GM12878 (cell line): ENCODE data around the gene PRRX1. TPM values are rescaled to one million over a fixed set of nuclear protein-coding genes. Genes with fewer than 3 reads are reported as not detected.
A peak's percentile ranks its signal among the peaks of the same experiment; 100 is the strongest.

Experiments used
- ATAC-seq: fragments of 200-7000 bp; cut with Tn5 transposase; 3 replicates; pipeline ENCODE4 v1.9.1; 2020; ENCODE audit warnings: mild to moderate bottlenecking, moderate library complexity
- BruUV-seq: library from RNA; stranded (reverse); fragments of 400-500 nt; replicated peaks from 2 replicates; lab custom pipeline; 2021; lab: Mats Ljungman, UMichigan
- CTCF ChIA-PET: fragments of 300-600 bp; sonication (Branson Sonifier 250); formaldehyde crosslinking; extraction: SDS; loops from one replicate; lab custom pipeline; 2021; ENCODE audit warnings: inconsistent platforms; lab: Yijun Ruan, JAX
- POLR2A ChIA-PET: fragments of 350-600 bp; formaldehyde crosslinking; extraction: SDS; loops from one replicate; lab custom pipeline; 2021; ENCODE audit warnings: inconsistent platforms; lab: Charles Lee
- RAD21 ChIA-PET: fragments of 300-600 bp; sonication (Branson Sonifier 250); formaldehyde crosslinking; loops from one replicate; lab custom pipeline; 2023; ENCODE audit warnings: antibody characterized with exemption; ENCODE audit not compliant: unreplicated experiment; lab: Charles Lee
- SMC1A ChIA-PET: fragments of 300-600 bp; sonication (Branson Sonifier 250); formaldehyde crosslinking; loops from one replicate; lab custom pipeline; 2023; ENCODE audit not compliant: unreplicated experiment, uncharacterized antibody; lab: Charles Lee
- DNase-seq: peaks from one replicate; pipeline ENCODE4 v3.0.0-alpha.2; 2011; ENCODE audit warnings: low read depth, low spot score
- FAIRE-seq: peaks from 3 replicates; lab custom pipeline; 2011; peaks lifted over from hg19 to GRCh38; lab: Jason Lieb, UNC
- H2AFZ ChIP-seq: 2 replicates; pipeline ENCODE4 v1.6.0; 2011; ENCODE audit warnings: low read depth, low read length, control low read depth; ENCODE audit not compliant: control insufficient read depth
- H3K27ac ChIP-seq: 2 replicates; pipeline ENCODE4 v1.5.1; 2011; ENCODE audit warnings: control low read depth; ENCODE audit not compliant: control insufficient read depth, insufficient read depth
- H3K27me3 ChIP-seq, 2 experiments: replicated peaks in 1 of 2; 2 replicates each; pipeline versions ENCODE4 v1.6.0 to v1.6.1; 2011; ENCODE audit warnings: low read length in 1 of 2; ENCODE audit not compliant: control insufficient read depth in 2 of 2, insufficient read depth in 2 of 2
- H3K36me3 ChIP-seq, 2 experiments: 2 replicates each; pipeline ENCODE4 v1.5.1; 2011; ENCODE audit warnings: low read length in 1 of 2; ENCODE audit not compliant: control insufficient read depth in 2 of 2, insufficient read depth in 2 of 2
- H3K4me1 ChIP-seq: 2 replicates; pipeline ENCODE4 v1.6.1; 2011; ENCODE audit warnings: mild to moderate bottlenecking, low read length, moderate library complexity, mixed read lengths; ENCODE audit not compliant: control insufficient read depth, insufficient read depth
- H3K4me2 ChIP-seq: 2 replicates; pipeline ENCODE4 v1.6.0; 2011; ENCODE audit warnings: control low read depth; ENCODE audit not compliant: control insufficient read depth, insufficient read depth
- H3K4me3 ChIP-seq: fragments of 200-600 bp; sonication (generic); 2 replicates; pipeline ENCODE4 v1.5.1; 2016
- H3K79me2 ChIP-seq: 2 replicates; pipeline ENCODE4 v1.6.0; 2011; ENCODE audit warnings: low read length; ENCODE audit not compliant: control insufficient read depth, insufficient read depth
- H3K9ac ChIP-seq: 2 replicates; pipeline ENCODE4 v1.8.0; 2011; ENCODE audit warnings: low read length, control low read depth, mixed read lengths; ENCODE audit not compliant: control insufficient read depth, insufficient read depth
- H3K9me3 ChIP-seq: replicated peaks from 3 replicates; pipeline ENCODE4 v1.5.1; 2011; ENCODE audit warnings: mild to moderate bottlenecking, low read length; ENCODE audit not compliant: control insufficient read depth, insufficient read depth
- H4K20me1 ChIP-seq: 2 replicates; pipeline ENCODE4 v1.6.0; 2011; ENCODE audit not compliant: control insufficient read depth, insufficient read depth
- ASH2L ChIP-seq: fragments of 300-600, 200-600 bp; sonication (generic); IDR thresholded peaks from 2 replicates; pipeline ENCODE4 v1.6.1; 2017; ENCODE audit warnings: low read depth, mild to moderate bottlenecking, borderline replicate concordance
- BCL11A ChIP-seq: IDR thresholded peaks from 2 replicates; pipeline ENCODE4 v1.6.1; 2011; ENCODE audit warnings: low read depth, low read length
- CHD1 ChIP-seq: IDR thresholded peaks from 2 replicates; pipeline ENCODE4 v1.6.1; 2012; ENCODE audit warnings: low read depth, low read length, improper control_type of control experiment
- DPF2 ChIP-seq: fragments of 450-650 bp; IDR thresholded peaks from 2 replicates; pipeline ENCODE4 v1.6.1; 2017; ENCODE audit warnings: mild to moderate bottlenecking
- IKZF1 ChIP-seq: fragments of 450-650 bp; conservative IDR thresholded peaks from 2 replicates; pipeline ENCODE4 v1.6.1; 2017; ENCODE audit warnings: antibody characterized with exemption, mild to moderate bottlenecking
- LARP7 ChIP-seq: fragments of 450-650 bp; IDR thresholded peaks from 2 replicates; pipeline ENCODE4 v1.6.1; 2017; ENCODE audit warnings: mild to moderate bottlenecking
- NFYA ChIP-seq: IDR thresholded peaks from 2 replicates; pipeline ENCODE4 v1.6.1; 2011; ENCODE audit warnings: low read depth, mild to moderate bottlenecking, low read length, improper control_type of control experiment, borderline replicate concordance
- NR2F1 ChIP-seq: fragments of 450-650 bp; conservative IDR thresholded peaks from 2 replicates; pipeline ENCODE4 v1.6.1; 2017; ENCODE audit warnings: mild to moderate bottlenecking
- RUNX3 ChIP-seq: IDR thresholded peaks from 2 replicates; pipeline ENCODE4 v1.6.1; 2012; ENCODE audit warnings: low read length, inconsistent platforms
- STAT3 ChIP-seq: IDR thresholded peaks from 2 replicates; pipeline ENCODE4 v1.6.1; 2011; ENCODE audit warnings: low read depth, low read length, improper control_type of control experiment
- TCF3 ChIP-seq: IDR thresholded peaks from 2 replicates; pipeline ENCODE4 v1.6.1; 2012; ENCODE audit warnings: low read depth, mild to moderate bottlenecking, low read length, borderline replicate concordance; ENCODE audit not compliant: insufficient read depth
- YY1 ChIP-seq: IDR thresholded peaks from 2 replicates; pipeline ENCODE4 v1.6.1; 2011; ENCODE audit warnings: low read depth, mild to moderate bottlenecking, low read length
- ZNF207 ChIP-seq: fragments of 450-650 bp; IDR thresholded peaks from 2 replicates; pipeline ENCODE4 v1.6.1; 2014; ENCODE audit warnings: antibody characterized with exemption, mild to moderate bottlenecking, borderline replicate concordance
- WGBS: methylation state at CpG from one replicate; pipeline ENCODE4 v1.1.6; 2016; ENCODE audit warnings: low lambda C conversion rate; ENCODE audit not compliant: insufficient replicate concordance, insufficient coverage; ENCODE audit errors: missing lambda C conversion rate; 5-methylcytosine and 5-hydroxymethylcytosine counted together
- in situ Hi-C: fragments of 300-500 bp; cut with MboI; formaldehyde crosslinking; loops from 9 replicates; pipeline ENCODE4 v1.14.3; 2018; ENCODE audit warnings: mixed read lengths
- intact Hi-C: fragments of 100-400 bp; cut with micrococcal nuclease; formaldehyde crosslinking; loops from one replicate; pipeline ENCODE4 v1.14.2; 2022; ENCODE audit not compliant: unreplicated experiment
- polyA plus RNA-seq, 11 experiments: library from polyadenylated mRNA; depleted of rRNA in 4 of 11; unstranded in 6 of 11; stranded (reverse) in 5 of 11; fragments of >200 nt; fragmentation: Nextera tagmentation in 4 of 11; fragmentation: Illumina TruSeq in 1 of 11; extraction: Ambion mirVana in 4 of 11; extraction: Trizol in 1 of 11; gene quantifications; 1 replicate in 1 of 11; 2 replicates in 10 of 11; pipeline versions ENCODE4 v1.2.1 to v1.2.3, GENCODE V29; 2011 to 2016; ENCODE audit warnings: inconsistent platforms in 2 of 11, missing spikeins in 2 of 11, low read depth in 1 of 11
- total RNA-seq, 4 experiments: library from RNA; depleted of rRNA in 3 of 4; stranded (reverse); fragments of >200 nt in 3 of 4; fragmentation: Illumina TruSeq in 1 of 4; extraction: Trizol in 1 of 4; gene quantifications; 2 replicates each; pipeline versions ENCODE4 v1.2.1 to v1.2.3, GENCODE V29; 2013 to 2021
- TF ChIP-seq, protein P1 (sequence below): fragments of 450-650 bp; formaldehyde crosslinking; IDR thresholded peaks from 2 replicates; pipeline ENCODE4 v1.4.0; 2022; ENCODE audit warnings: mild to moderate bottlenecking, moderate library complexity
- TF ChIP-seq, protein P2 (sequence below): IDR thresholded peaks from 2 replicates; pipeline ENCODE4 v1.6.1; 2012; ENCODE audit warnings: mild to moderate bottlenecking, low read depth, low read length
- TF ChIP-seq, protein P3 (sequence below): fragments of 450-650 bp; IDR thresholded peaks from 2 replicates; pipeline ENCODE4 v1.6.1; 2017; ENCODE audit warnings: low read depth, mild to moderate bottlenecking, moderate library complexity

PRRX1 gene
- total and polyA plus RNA-seq, 10 of the 15 experiments (the other 5 are each of a cell fraction or from before 2014, with no cell fraction given), result 0.42 to 64.6 (median 1.5) TPM

DNA sequence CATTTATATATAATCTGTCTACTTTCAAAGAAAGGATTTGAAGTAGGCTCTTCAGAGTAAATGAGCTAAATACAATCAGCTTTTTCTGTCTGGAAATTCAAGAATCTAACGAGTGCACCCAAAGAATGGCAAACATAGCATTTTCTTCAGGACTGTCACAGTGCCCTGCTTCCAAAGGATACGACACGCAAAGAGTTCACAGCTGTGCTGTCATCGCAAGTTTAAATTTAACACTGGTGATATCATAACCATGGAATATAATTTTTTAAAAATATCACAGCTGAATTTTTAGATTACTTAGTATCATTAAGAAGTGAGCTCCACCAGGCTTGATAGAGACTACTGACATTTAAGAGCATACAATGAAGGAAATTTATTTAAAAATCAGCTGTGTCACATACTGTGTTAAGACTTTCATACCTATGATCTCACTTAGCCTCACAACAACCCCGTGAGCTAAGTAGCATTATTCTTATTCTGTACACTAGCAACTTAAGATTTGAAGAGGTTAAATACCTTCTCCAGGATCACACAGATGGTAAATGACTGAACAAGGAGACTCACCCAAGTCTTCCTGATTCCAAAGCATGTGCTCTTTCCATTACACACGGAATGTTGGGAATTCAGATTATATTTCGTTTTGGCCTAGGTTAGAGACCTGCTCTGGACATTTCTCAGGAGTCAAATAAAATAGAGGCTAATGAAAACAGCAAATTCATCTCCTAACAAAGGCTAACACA is 46.2 kb upstream of the PRRX1 start:
- in situ Hi-C loops, result no loop called here
- POLR2A ChIA-PET, result interaction anchor here (0.7 to 3.5 kb wide), 5 partner anchors 15 to 57 kb away, joined by 3 to 27 read pairs (median 6); no protein-coding TSS in a partner anchor
- no peak for TF ChIP-seq YY1
- TF ChIP-seq ZNF207, result no peak
- no peak for TF ChIP-seq CHD1
- no peak for TF ChIP-seq NR2F1
- TF ChIP-seq, protein P1, sequence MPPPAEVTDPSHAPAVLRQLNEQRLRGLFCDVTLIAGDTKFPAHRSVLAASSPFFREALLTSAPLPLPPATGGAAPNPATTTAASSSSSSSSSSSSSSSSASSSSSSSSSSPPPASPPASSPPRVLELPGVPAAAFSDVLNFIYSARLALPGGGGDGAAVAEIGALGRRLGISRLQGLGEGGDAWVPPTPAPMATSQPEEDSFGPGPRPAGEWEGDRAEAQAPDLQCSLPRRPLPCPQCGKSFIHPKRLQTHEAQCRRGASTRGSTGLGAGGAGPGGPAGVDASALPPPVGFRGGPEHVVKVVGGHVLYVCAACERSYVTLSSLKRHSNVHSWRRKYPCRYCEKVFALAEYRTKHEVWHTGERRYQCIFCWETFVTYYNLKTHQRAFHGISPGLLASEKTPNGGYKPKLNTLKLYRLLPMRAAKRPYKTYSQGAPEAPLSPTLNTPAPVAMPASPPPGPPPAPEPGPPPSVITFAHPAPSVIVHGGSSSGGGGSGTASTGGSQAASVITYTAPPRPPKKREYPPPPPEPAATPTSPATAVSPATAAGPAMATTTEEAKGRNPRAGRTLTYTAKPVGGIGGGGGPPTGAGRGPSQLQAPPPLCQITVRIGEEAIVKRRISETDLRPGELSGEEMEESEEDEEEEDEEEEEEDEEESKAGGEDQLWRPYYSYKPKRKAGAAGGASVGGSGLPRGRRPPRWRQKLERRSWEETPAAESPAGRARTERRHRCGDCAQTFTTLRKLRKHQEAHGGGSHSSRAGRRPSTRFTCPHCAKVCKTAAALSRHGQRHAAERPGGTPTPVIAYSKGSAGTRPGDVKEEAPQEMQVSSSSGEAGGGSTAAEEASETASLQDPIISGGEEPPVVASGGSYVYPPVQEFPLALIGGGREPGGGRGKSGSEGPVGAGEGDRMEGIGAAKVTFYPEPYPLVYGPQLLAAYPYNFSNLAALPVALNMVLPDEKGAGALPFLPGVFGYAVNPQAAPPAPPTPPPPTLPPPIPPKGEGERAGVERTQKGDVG (CRISPR knock-in tag), result no peak
- no peak for TF ChIP-seq NFYA
- TF ChIP-seq LARP7, result no peak
- TF ChIP-seq, protein P2, sequence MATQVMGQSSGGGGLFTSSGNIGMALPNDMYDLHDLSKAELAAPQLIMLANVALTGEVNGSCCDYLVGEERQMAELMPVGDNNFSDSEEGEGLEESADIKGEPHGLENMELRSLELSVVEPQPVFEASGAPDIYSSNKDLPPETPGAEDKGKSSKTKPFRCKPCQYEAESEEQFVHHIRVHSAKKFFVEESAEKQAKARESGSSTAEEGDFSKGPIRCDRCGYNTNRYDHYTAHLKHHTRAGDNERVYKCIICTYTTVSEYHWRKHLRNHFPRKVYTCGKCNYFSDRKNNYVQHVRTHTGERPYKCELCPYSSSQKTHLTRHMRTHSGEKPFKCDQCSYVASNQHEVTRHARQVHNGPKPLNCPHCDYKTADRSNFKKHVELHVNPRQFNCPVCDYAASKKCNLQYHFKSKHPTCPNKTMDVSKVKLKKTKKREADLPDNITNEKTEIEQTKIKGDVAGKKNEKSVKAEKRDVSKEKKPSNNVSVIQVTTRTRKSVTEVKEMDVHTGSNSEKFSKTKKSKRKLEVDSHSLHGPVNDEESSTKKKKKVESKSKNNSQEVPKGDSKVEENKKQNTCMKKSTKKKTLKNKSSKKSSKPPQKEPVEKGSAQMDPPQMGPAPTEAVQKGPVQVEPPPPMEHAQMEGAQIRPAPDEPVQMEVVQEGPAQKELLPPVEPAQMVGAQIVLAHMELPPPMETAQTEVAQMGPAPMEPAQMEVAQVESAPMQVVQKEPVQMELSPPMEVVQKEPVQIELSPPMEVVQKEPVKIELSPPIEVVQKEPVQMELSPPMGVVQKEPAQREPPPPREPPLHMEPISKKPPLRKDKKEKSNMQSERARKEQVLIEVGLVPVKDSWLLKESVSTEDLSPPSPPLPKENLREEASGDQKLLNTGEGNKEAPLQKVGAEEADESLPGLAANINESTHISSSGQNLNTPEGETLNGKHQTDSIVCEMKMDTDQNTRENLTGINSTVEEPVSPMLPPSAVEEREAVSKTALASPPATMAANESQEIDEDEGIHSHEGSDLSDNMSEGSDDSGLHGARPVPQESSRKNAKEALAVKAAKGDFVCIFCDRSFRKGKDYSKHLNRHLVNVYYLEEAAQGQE, result no peak
- TF ChIP-seq IKZF1, result 0 out of 2 replicates have a peak, but pooled peaks have one; percentile 14
- TF ChIP-seq STAT3, result no peak
- no peak for TF ChIP-seq ASH2L
- TF ChIP-seq DPF2, result 0 out of 2 replicates have a peak, but pooled peaks have one; percentile 11
- TF ChIP-seq, protein P3, sequence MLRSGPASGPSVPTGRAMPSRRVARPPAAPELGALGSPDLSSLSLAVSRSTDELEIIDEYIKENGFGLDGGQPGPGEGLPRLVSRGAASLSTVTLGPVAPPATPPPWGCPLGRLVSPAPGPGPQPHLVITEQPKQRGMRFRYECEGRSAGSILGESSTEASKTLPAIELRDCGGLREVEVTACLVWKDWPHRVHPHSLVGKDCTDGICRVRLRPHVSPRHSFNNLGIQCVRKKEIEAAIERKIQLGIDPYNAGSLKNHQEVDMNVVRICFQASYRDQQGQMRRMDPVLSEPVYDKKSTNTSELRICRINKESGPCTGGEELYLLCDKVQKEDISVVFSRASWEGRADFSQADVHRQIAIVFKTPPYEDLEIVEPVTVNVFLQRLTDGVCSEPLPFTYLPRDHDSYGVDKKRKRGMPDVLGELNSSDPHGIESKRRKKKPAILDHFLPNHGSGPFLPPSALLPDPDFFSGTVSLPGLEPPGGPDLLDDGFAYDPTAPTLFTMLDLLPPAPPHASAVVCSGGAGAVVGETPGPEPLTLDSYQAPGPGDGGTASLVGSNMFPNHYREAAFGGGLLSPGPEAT, result 0 out of 2 replicates have a peak, but pooled peaks have one; percentile 1
- TF ChIP-seq BCL11A, result no peak
- no peak for TF ChIP-seq RUNX3
- TF ChIP-seq TCF3, result no peak

More for the DNA sequence above, 46.2 kb upstream of the PRRX1 start:
- Histone ChIP-seq H4K20me1 (no peaks in the 10 kb centered on the region), H3K4me1 (no peaks in the 10 kb centered on the region), H3K4me3 (no peak overlapping the region), H3K9me3 (no peaks in the 10 kb centered on the region), H3K79me2 (no peaks in the 10 kb centered on the region), H3K27me3 (no peaks in the 10 kb centered on the region; a peak in 1 of 4 replicates), H3K36me3 (no peaks in the 10 kb centered on the region), H3K4me2 (no peak overlapping the region), H3K9ac (no peak overlapping the region), H3K27ac (no peak overlapping the region), H2AFZ (no peak overlapping the region)
- no TSS peak for BruUV-seq
- RAD21 ChIA-PET, result interaction anchor here (0.9 to 3.8 kb wide), 12 partner anchors 10 to 78 kb away, joined by 3 to 31 read pairs (median 5); no protein-coding TSS in a partner anchor
- DNase-seq (no peak), FAIRE-seq (no peak), ATAC-seq (peak; percentile 33; the same call in 2 of the 3 replicates)
- intact Hi-C loops, result no loop called here
- SMC1A ChIA-PET, result interaction anchor here (0.6 to 8.7 kb wide), 20 partner anchors 9 to 665 kb away, joined by 3 to 93 read pairs (median 10); no protein-coding TSS in a partner anchor
- CTCF ChIA-PET, result interaction anchor here (0.6 to 1.6 kb wide), 9 partner anchors 10 to 71 kb away, joined by 3 to 5 read pairs (median 3); no protein-coding TSS in a partner anchor
- 36% methylated on average over 7 of the region's 7 CpGs for WGBS
